Suprapubic skin (tissue), 4 donors: Measurements from ENCODE around the gene NPRL2.

ENCODE experiments used
- CTCF ChIP-seq, 2 donors: fragments of 200-600 bp in 1 of 2; fragments of 450-650 bp in 1 of 2; sonication (generic) in 1 of 2; IDR thresholded peaks; one replicate each; pipeline ENCODE4 v1.5.1; 2016 to 2019; ENCODE audit warnings: antibody characterized with exemption in 2 of 2, mild to moderate bottlenecking in 1 of 2, moderate library complexity in 1 of 2
- EP300 ChIP-seq: sonication (generic); formaldehyde crosslinking; IDR thresholded peaks from one replicate; pipeline ENCODE4 v1.6.1; 2017; ENCODE audit warnings: antibody characterized with exemption
- POLR2A ChIP-seq, 2 donors: fragments of 450-650 bp; IDR thresholded peaks; one replicate each; pipeline ENCODE4 v1.6.1; 2017; ENCODE audit warnings: antibody characterized with exemption in 2 of 2, mild to moderate bottlenecking in 2 of 2, moderate library complexity in 2 of 2
- POLR2AphosphoS5 ChIP-seq, 3 donors: sonication (generic); formaldehyde crosslinking; IDR thresholded peaks; one replicate each; pipeline ENCODE4 v1.6.1; 2017; ENCODE audit warnings: antibody characterized with exemption in 3 of 3

GRCh38 chr3:50383750-50384149 is 33.2 kb upstream of the NPRL2 start:
- TF ChIP-seq CTCF (IDR thresholded peaks at IDR 0.05) = no peak
- no peak for TF ChIP-seq POLR2A (IDR thresholded peaks at IDR 0.05)
- TF ChIP-seq POLR2AphosphoS5 (IDR thresholded peaks at IDR 0.05) = no peak
- TF ChIP-seq EP300 = no peak
